HepG2 (cell line): ENCODE results near the gene NET1. TPM values are rescaled to one million over a fixed set of nuclear protein-coding genes. Genes with fewer than 3 reads are reported as not detected.

Source experiments
- ELF3 ChIP-seq: IDR thresholded peaks from 2 replicates; pipeline ENCODE4 v1.6.1; 2016; ENCODE audit warnings: missing genetic modification reagents, missing compliant biosample characterization
- KMT2B ChIP-seq: IDR thresholded peaks from 2 replicates; pipeline ENCODE4 v1.6.1; 2016; ENCODE audit warnings: missing genetic modification reagents, missing compliant biosample characterization
- MED13 ChIP-seq: sonication (generic); formaldehyde crosslinking; IDR thresholded peaks from 2 replicates; pipeline ENCODE4 v1.5.0; 2020; ENCODE audit warnings: missing genetic modification reagents
- RAD21 ChIP-seq: fragments of 450-650 bp; formaldehyde crosslinking; IDR thresholded peaks from 2 replicates; pipeline ENCODE4 v1.5.0; 2020; ENCODE audit warnings: mild to moderate bottlenecking
- SATB2 ChIP-seq: sonication (generic); formaldehyde crosslinking; IDR thresholded peaks from 2 replicates; pipeline ENCODE4 v1.5.0; 2020; ENCODE audit warnings: missing genetic modification reagents
- SSRP1 ChIP-seq: IDR thresholded peaks from 2 replicates; pipeline ENCODE4 v1.6.1; 2016; ENCODE audit warnings: control low read depth
- ZNF30 ChIP-seq: sonication (generic); formaldehyde crosslinking; IDR thresholded peaks from 2 replicates; pipeline ENCODE4 v1.5.0; 2020; ENCODE audit warnings: mild to moderate bottlenecking, missing genetic modification reagents
- polyA plus RNA-seq, 8 experiments: library from polyadenylated mRNA; depleted of rRNA in 3 of 8; stranded (reverse) in 7 of 8; unstranded in 1 of 8; fragments of >200 nt; fragmentation: Illumina TruSeq in 4 of 8; extraction: Trizol in 4 of 8; gene quantifications; 2 replicates each; pipeline versions ENCODE4 v1.2.1 to v1.2.3, GENCODE V29; 2011 to 2016; ENCODE audit warnings: low read depth in 4 of 8, missing spikeins in 1 of 8, mixed read lengths in 1 of 8; ENCODE audit not compliant: insufficient read depth in 1 of 8
- total RNA-seq, 5 experiments: library from RNA; depleted of rRNA; stranded (reverse); fragments of >200 nt; fragmentation: Illumina TruSeq; extraction: Trizol; gene quantifications; 2 replicates each; pipeline ENCODE4 v1.2.3, GENCODE V29; 2016; ENCODE audit warnings: low read depth in 1 of 5
- TF ChIP-seq, protein P1 (sequence below): sonication (generic); formaldehyde crosslinking; IDR thresholded peaks from 2 replicates; pipeline ENCODE4 v1.4.0; 2020; ENCODE audit warnings: mild to moderate bottlenecking, missing genetic modification reagents
- TF ChIP-seq, protein P2 (sequence below): sonication (generic); formaldehyde crosslinking; IDR thresholded peaks from 2 replicates; pipeline ENCODE4; 2020; ENCODE audit warnings: missing genetic modification reagents, mild to moderate bottlenecking, borderline replicate concordance
- TF ChIP-seq, protein P3 (sequence below): sonication (generic); formaldehyde crosslinking; IDR thresholded peaks from 2 replicates; pipeline ENCODE4 v1.5.0; 2020; ENCODE audit warnings: mild to moderate bottlenecking, missing genetic modification reagents
- TF ChIP-seq, protein P4 (sequence below): IDR thresholded peaks from 2 replicates; pipeline ENCODE4 v1.6.1; 2016; ENCODE audit warnings: low read depth, control low read depth
- TF ChIP-seq, protein P5 (sequence below): sonication (generic); formaldehyde crosslinking; conservative IDR thresholded peaks from 2 replicates; pipeline ENCODE4 v1.8.0; 2022; ENCODE audit warnings: mild to moderate bottlenecking, moderate library complexity, missing genetic modification reagents
- TF ChIP-seq, protein P6 (sequence below): sonication (generic); formaldehyde crosslinking; IDR thresholded peaks from 2 replicates; pipeline ENCODE4 v1.5.1; 2020; ENCODE audit warnings: mild to moderate bottlenecking, missing genetic modification reagents, borderline replicate concordance
- TF ChIP-seq, protein P7 (sequence below): sonication (generic); formaldehyde crosslinking; IDR thresholded peaks from 2 replicates; pipeline ENCODE4 v1.4.0; 2020; ENCODE audit warnings: mild to moderate bottlenecking, low read depth, missing genetic modification reagents

The NET1 gene
- total and polyA plus RNA-seq, 2 of the 13 experiments (the other 11 are each of a cell fraction or from before 2014, with no cell fraction given) = 48.1 to 65.8 TPM

DNA sequence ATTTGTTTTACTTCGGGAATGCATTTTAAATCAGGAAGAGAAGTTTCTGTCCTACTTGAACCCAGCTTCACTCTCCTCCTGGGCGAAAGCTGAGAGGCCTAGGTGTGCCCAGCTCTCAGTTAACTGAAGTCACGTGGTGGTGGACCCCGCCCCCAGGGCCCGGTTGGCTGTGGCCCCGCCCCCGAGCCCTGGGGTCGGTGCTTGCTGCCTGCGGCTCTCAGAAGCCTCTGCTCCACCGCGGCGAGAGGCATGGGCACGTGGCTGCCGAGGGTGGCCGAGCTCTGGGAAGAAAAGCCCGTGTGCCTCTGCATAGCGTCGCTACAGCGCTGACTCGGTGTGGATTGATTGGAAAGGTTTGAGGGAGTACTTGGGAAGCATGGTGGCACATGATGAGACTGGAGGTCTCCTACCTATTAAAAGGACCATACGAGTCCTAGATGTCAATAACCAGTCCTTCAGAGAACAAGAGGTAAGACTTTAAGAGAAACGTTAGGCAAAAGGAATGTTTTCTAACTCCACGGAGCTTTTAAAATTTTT is 34.1 kb downstream of the NET1 start (continued):
- TF ChIP-seq, protein P1, sequence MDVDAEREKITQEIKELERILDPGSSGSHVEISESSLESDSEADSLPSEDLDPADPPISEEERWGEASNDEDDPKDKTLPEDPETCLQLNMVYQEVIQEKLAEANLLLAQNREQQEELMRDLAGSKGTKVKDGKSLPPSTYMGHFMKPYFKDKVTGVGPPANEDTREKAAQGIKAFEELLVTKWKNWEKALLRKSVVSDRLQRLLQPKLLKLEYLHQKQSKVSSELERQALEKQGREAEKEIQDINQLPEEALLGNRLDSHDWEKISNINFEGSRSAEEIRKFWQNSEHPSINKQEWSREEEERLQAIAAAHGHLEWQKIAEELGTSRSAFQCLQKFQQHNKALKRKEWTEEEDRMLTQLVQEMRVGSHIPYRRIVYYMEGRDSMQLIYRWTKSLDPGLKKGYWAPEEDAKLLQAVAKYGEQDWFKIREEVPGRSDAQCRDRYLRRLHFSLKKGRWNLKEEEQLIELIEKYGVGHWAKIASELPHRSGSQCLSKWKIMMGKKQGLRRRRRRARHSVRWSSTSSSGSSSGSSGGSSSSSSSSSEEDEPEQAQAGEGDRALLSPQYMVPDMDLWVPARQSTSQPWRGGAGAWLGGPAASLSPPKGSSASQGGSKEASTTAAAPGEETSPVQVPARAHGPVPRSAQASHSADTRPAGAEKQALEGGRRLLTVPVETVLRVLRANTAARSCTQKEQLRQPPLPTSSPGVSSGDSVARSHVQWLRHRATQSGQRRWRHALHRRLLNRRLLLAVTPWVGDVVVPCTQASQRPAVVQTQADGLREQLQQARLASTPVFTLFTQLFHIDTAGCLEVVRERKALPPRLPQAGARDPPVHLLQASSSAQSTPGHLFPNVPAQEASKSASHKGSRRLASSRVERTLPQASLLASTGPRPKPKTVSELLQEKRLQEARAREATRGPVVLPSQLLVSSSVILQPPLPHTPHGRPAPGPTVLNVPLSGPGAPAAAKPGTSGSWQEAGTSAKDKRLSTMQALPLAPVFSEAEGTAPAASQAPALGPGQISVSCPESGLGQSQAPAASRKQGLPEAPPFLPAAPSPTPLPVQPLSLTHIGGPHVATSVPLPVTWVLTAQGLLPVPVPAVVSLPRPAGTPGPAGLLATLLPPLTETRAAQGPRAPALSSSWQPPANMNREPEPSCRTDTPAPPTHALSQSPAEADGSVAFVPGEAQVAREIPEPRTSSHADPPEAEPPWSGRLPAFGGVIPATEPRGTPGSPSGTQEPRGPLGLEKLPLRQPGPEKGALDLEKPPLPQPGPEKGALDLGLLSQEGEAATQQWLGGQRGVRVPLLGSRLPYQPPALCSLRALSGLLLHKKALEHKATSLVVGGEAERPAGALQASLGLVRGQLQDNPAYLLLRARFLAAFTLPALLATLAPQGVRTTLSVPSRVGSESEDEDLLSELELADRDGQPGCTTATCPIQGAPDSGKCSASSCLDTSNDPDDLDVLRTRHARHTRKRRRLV = 0 out of 2 replicates have a peak, but pooled peaks have one; percentile 31
- TF ChIP-seq, protein P2, sequence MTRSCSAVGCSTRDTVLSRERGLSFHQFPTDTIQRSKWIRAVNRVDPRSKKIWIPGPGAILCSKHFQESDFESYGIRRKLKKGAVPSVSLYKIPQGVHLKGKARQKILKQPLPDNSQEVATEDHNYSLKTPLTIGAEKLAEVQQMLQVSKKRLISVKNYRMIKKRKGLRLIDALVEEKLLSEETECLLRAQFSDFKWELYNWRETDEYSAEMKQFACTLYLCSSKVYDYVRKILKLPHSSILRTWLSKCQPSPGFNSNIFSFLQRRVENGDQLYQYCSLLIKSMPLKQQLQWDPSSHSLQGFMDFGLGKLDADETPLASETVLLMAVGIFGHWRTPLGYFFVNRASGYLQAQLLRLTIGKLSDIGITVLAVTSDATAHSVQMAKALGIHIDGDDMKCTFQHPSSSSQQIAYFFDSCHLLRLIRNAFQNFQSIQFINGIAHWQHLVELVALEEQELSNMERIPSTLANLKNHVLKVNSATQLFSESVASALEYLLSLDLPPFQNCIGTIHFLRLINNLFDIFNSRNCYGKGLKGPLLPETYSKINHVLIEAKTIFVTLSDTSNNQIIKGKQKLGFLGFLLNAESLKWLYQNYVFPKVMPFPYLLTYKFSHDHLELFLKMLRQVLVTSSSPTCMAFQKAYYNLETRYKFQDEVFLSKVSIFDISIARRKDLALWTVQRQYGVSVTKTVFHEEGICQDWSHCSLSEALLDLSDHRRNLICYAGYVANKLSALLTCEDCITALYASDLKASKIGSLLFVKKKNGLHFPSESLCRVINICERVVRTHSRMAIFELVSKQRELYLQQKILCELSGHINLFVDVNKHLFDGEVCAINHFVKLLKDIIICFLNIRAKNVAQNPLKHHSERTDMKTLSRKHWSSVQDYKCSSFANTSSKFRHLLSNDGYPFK (CRISPR knock-in tag) = peak; percentile 68; the same call in 1 of the 2 replicates
- TF ChIP-seq, protein P3, sequence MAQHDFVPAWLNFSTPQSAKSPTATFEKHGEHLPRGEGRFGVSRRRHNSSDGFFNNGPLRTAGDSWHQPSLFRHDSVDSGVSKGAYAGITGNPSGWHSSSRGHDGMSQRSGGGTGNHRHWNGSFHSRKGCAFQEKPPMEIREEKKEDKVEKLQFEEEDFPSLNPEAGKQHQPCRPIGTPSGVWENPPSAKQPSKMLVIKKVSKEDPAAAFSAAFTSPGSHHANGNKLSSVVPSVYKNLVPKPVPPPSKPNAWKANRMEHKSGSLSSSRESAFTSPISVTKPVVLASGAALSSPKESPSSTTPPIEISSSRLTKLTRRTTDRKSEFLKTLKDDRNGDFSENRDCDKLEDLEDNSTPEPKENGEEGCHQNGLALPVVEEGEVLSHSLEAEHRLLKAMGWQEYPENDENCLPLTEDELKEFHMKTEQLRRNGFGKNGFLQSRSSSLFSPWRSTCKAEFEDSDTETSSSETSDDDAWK = no peak
- TF ChIP-seq ELF3 (CRISPR knock-in tag) (peak; percentile 89), RAD21 (CRISPR knock-in tag) (peak; percentile 63), KMT2B (CRISPR knock-in tag) (peak; percentile 66), SATB2 (CRISPR knock-in tag) (peak; percentile 76; the same call in 1 of the 2 replicates), SSRP1 (CRISPR knock-in tag) (0 out of 2 replicates have a peak, but pooled peaks have one; percentile 60), MED13 (peak; percentile 78; the same call in 1 of the 2 replicates), ZNF30 (CRISPR knock-in tag) (no peak)
- TF ChIP-seq, protein P4, sequence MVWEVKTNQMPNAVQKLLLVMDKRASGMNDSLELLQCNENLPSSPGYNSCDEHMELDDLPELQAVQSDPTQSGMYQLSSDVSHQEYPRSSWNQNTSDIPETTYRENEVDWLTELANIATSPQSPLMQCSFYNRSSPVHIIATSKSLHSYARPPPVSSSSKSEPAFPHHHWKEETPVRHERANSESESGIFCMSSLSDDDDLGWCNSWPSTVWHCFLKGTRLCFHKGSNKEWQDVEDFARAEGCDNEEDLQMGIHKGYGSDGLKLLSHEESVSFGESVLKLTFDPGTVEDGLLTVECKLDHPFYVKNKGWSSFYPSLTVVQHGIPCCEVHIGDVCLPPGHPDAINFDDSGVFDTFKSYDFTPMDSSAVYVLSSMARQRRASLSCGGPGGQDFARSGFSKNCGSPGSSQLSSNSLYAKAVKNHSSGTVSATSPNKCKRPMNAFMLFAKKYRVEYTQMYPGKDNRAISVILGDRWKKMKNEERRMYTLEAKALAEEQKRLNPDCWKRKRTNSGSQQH (CRISPR knock-in tag) = peak; percentile 80
- TF ChIP-seq, protein P5, sequence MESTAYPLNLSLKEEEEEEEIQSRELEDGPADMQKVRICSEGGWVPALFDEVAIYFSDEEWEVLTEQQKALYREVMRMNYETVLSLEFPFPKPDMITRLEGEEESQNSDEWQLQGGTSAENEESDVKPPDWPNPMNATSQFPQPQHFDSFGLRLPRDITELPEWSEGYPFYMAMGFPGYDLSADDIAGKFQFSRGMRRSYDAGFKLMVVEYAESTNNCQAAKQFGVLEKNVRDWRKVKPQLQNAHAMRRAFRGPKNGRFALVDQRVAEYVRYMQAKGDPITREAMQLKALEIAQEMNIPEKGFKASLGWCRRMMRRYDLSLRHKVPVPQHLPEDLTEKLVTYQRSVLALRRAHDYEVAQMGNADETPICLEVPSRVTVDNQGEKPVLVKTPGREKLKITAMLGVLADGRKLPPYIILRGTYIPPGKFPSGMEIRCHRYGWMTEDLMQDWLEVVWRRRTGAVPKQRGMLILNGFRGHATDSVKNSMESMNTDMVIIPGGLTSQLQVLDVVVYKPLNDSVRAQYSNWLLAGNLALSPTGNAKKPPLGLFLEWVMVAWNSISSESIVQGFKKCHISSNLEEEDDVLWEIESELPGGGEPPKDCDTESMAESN = peak; percentile 76
- TF ChIP-seq, protein P6, sequence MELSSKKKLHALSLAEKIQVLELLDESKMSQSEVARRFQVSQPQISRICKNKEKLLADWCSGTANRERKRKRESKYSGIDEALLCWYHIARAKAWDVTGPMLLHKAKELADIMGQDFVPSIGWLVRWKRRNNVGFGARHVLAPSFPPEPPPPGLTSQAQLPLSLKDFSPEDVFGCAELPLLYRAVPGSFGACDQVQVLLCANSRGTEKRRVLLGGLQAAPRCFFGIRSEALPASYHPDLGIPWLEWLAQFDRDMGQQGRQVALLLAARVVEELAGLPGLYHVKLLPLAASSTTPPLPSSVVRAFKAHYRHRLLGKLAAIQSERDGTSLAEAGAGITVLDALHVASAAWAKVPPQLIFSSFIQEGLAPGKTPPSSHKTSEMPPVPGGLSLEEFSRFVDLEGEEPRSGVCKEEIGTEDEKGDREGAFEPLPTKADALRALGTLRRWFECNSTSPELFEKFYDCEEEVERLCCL = no peak
- TF ChIP-seq, protein P7, sequence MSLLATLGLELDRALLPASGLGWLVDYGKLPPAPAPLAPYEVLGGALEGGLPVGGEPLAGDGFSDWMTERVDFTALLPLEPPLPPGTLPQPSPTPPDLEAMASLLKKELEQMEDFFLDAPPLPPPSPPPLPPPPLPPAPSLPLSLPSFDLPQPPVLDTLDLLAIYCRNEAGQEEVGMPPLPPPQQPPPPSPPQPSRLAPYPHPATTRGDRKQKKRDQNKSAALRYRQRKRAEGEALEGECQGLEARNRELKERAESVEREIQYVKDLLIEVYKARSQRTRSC = peak; percentile 67; the same call in 1 of the 2 replicates
